HG03039 (cell line): ENCODE results near the gene MSI2.
"Not testable (repeated sequence)": the region's sequence is repeated elsewhere in the genome, so short reads cannot be mapped to it uniquely, and the experiment has no call there.

Experiments
- ATAC-seq: cut with Tn5 transposase; IDR thresholded peaks from one replicate; pipeline ENCODE4 v1.9.1; 2021; ENCODE audit warnings: mild to moderate bottlenecking, moderate library complexity; ENCODE audit not compliant: unreplicated experiment

MSI2 gene

GRCh38 chr17:57255776-57256681, at the start of gene MSI2:
Gene MSI2 (plus strand): TSS chr17:57256523. CDS start chr17:57256743, 220 bp downstream.
- peak; percentile 73 for ATAC-seq

- no peak for ATAC-seq
These were observed 49.4 kb upstream of the MSI2 start for GRCh38 chr17:57206928-57207327.

- no peak for ATAC-seq
These were observed 48.9 kb upstream of the MSI2 start for GRCh38 chr17:57207396-57207795.

- no peak for ATAC-seq
These were observed 46.1 kb upstream of the MSI2 start for GRCh38 chr17:57210224-57210553.

- no peak for ATAC-seq
These were observed 45.3 kb upstream of the MSI2 start for GRCh38 chr17:57210972-57211411.

GRCh38 chr17:57211543-57211942, 44.8 kb upstream of the MSI2 start:
- ATAC-seq, result no peak

GRCh38 chr17:57213180-57213825, 43.0 kb upstream of the MSI2 start:
- no peak for ATAC-seq

GRCh38 chr17:57215317-57215716, 41.0 kb upstream of the MSI2 start:
- ATAC-seq, result no peak

- ATAC-seq, result no peak
These were observed 34.7 kb upstream of the MSI2 start for GRCh38 chr17:57221366-57222350.

- not testable (repeated sequence) for ATAC-seq
These were observed 33.9 kb upstream of the MSI2 start for GRCh38 chr17:57222422-57222821.

- no peak for ATAC-seq
These were observed 31.2 kb upstream of the MSI2 start for GRCh38 chr17:57225127-57225526.

- no peak for ATAC-seq
These were observed 29.5 kb upstream of the MSI2 start for GRCh38 chr17:57226793-57227192.

- no peak for ATAC-seq
These were observed 27.4 kb upstream of the MSI2 start for GRCh38 chr17:57228911-57229310.

- ATAC-seq, result no peak
These were observed 22.1 kb upstream of the MSI2 start for GRCh38 chr17:57234061-57234738.

GRCh38 chr17:57234739-57235092, 21.6 kb upstream of the MSI2 start:
- no peak for ATAC-seq

GRCh38 chr17:57235124-57235523, 21.2 kb upstream of the MSI2 start:
- no peak for ATAC-seq

GRCh38 chr17:57236686-57237299, 19.5 kb upstream of the MSI2 start:
- no peak for ATAC-seq

- no peak for ATAC-seq
These were observed 15.7 kb upstream of the MSI2 start for GRCh38 chr17:57240648-57241047.

GRCh38 chr17:57242148-57242547, 14.2 kb upstream of the MSI2 start:
- ATAC-seq, result no peak

- no peak for ATAC-seq
These were observed 13.1 kb upstream of the MSI2 start for GRCh38 chr17:57243171-57243622.
